Fibroblast of peridontal ligament (primary cell): ENCODE data around the gene SERF2.
"Not testable (repeated sequence)": the region's sequence is repeated elsewhere in the genome, so short reads cannot be mapped to it uniquely, and the experiment has no call there.

Source experiments
- DNase-seq: peaks from one replicate; pipeline ENCODE4 v3.0.0-alpha.2; 2010; ENCODE audit errors: extremely low read depth

Gene SERF2

GRCh38 chr15:43829951-43830540 is 37.9 kb downstream of the SERF2 start:
- not testable (repeated sequence) for DNase-seq

GRCh38 chr15:43830691-43831275 is 38.7 kb downstream of the SERF2 start:
- not testable (repeated sequence) for DNase-seq

GRCh38 chr15:43831519-43832052 is 39.5 kb downstream of the SERF2 start:
- not testable (repeated sequence) for DNase-seq

GRCh38 chr15:43832485-43832884 is 40.4 kb downstream of the SERF2 start:
- DNase-seq = not testable (repeated sequence)

GRCh38 chr15:43845421-43845820 is 53.3 kb downstream of the SERF2 start:
- DNase-seq = no peak
